ENCODE data around the gene MORC4.

The MORC4 gene

GRCh38 chrX:106959901-106960300, 40.1 kb downstream of the MORC4 start:
- Histone ChIP-seq H3K27me3 (ENCODE audit: insufficient read depth, low read depth) (no peaks in the 10 kb centered on the region), H3K4me2 (no peak overlapping the region), H3K36me3 (ENCODE audit: insufficient read depth) (no peaks in the 10 kb centered on the region), H3K27ac (no peak overlapping the region), H3K4me1 (ENCODE audit: low read depth, poor library complexity, severe bottlenecking) (no peaks in the 10 kb centered on the region), H3K79me2 (ENCODE audit: insufficient read depth, low read depth) (no peaks in the 10 kb centered on the region), H3K9ac (no peak overlapping the region), H4K20me1 (ENCODE audit: insufficient read depth) (no peaks in the 10 kb centered on the region), H3K4me3 (IDR thresholded peaks at IDR 0.05; ENCODE audit: insufficient read depth, low read depth, low read length) (no peak overlapping the region), H2AFZ (ENCODE audit: low read depth) (no peak overlapping the region)
- TF ChIP-seq CTCF (conservative IDR thresholded peaks at IDR 0.05; ENCODE audit: low read depth, low read length) = no peak

- H2AFZ ChIP-seq (ENCODE audit: low read depth) = no peak overlapping the region
- H4K20me1 ChIP-seq (ENCODE audit: insufficient read depth) = no peaks in the 10 kb centered on the region
- no peaks in the 10 kb centered on the region for H3K4me1 ChIP-seq (ENCODE audit: low read depth, poor library complexity, severe bottlenecking)
- TF ChIP-seq CTCF (conservative IDR thresholded peaks at IDR 0.05; ENCODE audit: low read depth, low read length) = no peak
- H3K9ac ChIP-seq = no peak overlapping the region
- H3K36me3 ChIP-seq (ENCODE audit: insufficient read depth) = no peaks in the 10 kb centered on the region
- no peak overlapping the region for H3K27ac ChIP-seq
- H3K4me3 ChIP-seq (IDR thresholded peaks at IDR 0.05; ENCODE audit: insufficient read depth, low read depth, low read length) = no peak overlapping the region
- no peaks in the 10 kb centered on the region for H3K79me2 ChIP-seq (ENCODE audit: insufficient read depth, low read depth)
- H3K4me2 ChIP-seq = no peak overlapping the region
- no peaks in the 10 kb centered on the region for H3K27me3 ChIP-seq (ENCODE audit: insufficient read depth, low read depth)
Observed at GRCh38 chrX:106957856-106958255, 42.2 kb downstream of the MORC4 start.

GRCh38 chrX:106955004-106955772, 44.8 kb downstream of the MORC4 start:
- no peak overlapping the region for H3K4me2 ChIP-seq
- no peaks in the 10 kb centered on the region for H3K36me3 ChIP-seq (ENCODE audit: insufficient read depth)
- H3K4me1 ChIP-seq (ENCODE audit: low read depth, poor library complexity, severe bottlenecking) = no peaks in the 10 kb centered on the region
- no peak overlapping the region for H2AFZ ChIP-seq (ENCODE audit: low read depth)
- no peaks in the 10 kb centered on the region for H3K79me2 ChIP-seq (ENCODE audit: insufficient read depth, low read depth)
- no peak overlapping the region for H3K4me3 ChIP-seq (IDR thresholded peaks at IDR 0.05; ENCODE audit: insufficient read depth, low read depth, low read length)
- H3K27me3 ChIP-seq (ENCODE audit: insufficient read depth, low read depth) = no peaks in the 10 kb centered on the region
- H3K9ac ChIP-seq = no peak overlapping the region
- H4K20me1 ChIP-seq (ENCODE audit: insufficient read depth) = no peaks in the 10 kb centered on the region
- no peak overlapping the region for H3K27ac ChIP-seq
- TF ChIP-seq CTCF (conservative IDR thresholded peaks at IDR 0.05; ENCODE audit: low read depth, low read length) = no peak

- no peaks in the 10 kb centered on the region for H3K79me2 ChIP-seq (ENCODE audit: insufficient read depth, low read depth)
- H3K36me3 ChIP-seq (ENCODE audit: insufficient read depth) = no peaks in the 10 kb centered on the region
- H3K4me2 ChIP-seq = no peak overlapping the region
- H3K9ac ChIP-seq = no peak overlapping the region
- no peaks in the 10 kb centered on the region for H3K4me1 ChIP-seq (ENCODE audit: low read depth, poor library complexity, severe bottlenecking)
- no peak overlapping the region for H3K27ac ChIP-seq
- H3K4me3 ChIP-seq (IDR thresholded peaks at IDR 0.05; ENCODE audit: insufficient read depth, low read depth, low read length) = no peak overlapping the region
- no peak for TF ChIP-seq CTCF (conservative IDR thresholded peaks at IDR 0.05; ENCODE audit: low read depth, low read length)
- H4K20me1 ChIP-seq (ENCODE audit: insufficient read depth) = no peaks in the 10 kb centered on the region
- H3K27me3 ChIP-seq (ENCODE audit: insufficient read depth, low read depth) = no peaks in the 10 kb centered on the region
- H2AFZ ChIP-seq (ENCODE audit: low read depth) = no peak overlapping the region
Observed at GRCh38 chrX:106954041-106954440, 46.0 kb downstream of the MORC4 start.
